Aorta (tissue), 5 donors: ENCODE data around the gene CUTA. TPM values are rescaled to one million over a fixed set of nuclear protein-coding genes. Genes with fewer than 3 reads are reported as not detected.

Experiments used
- ATAC-seq: fragments of 200-7000 bp; cut with Tn5 transposase; one replicate; pipeline ENCODE4 v1.9.1; 2022; ENCODE audit warnings: moderate library complexity; ENCODE audit not compliant: low FRiP score
- DNase-seq, 2 donors: peaks; one replicate each; pipeline ENCODE4 v3.0.0-alpha.2; 2020
- H3K27ac ChIP-seq, 2 donors: one replicate each; pipeline ENCODE4 v1.5.1; 2013; ENCODE audit warnings: low read length in 2 of 2, mild to moderate bottlenecking in 2 of 2, moderate library complexity in 2 of 2, control low read depth in 1 of 2, inconsistent platforms in 1 of 2, low read depth in 1 of 2
- H3K27me3 ChIP-seq, 2 donors: one replicate each; pipeline ENCODE4 v1.6.1; 2013; ENCODE audit warnings: control low read depth in 1 of 2, low read length in 1 of 2, mild to moderate bottlenecking in 1 of 2, moderate library complexity in 1 of 2; ENCODE audit not compliant: insufficient read depth in 2 of 2, control insufficient read depth in 1 of 2
- H3K36me3 ChIP-seq, 2 donors: one replicate each; pipeline ENCODE4 v1.6.1; 2013; ENCODE audit warnings: control low read depth in 1 of 2, low read length in 1 of 2, mild to moderate bottlenecking in 1 of 2; ENCODE audit not compliant: insufficient read depth in 2 of 2, control insufficient read depth in 1 of 2
- H3K4me1 ChIP-seq, 2 donors: one replicate each; pipeline ENCODE4 v1.6.1; 2013; ENCODE audit warnings: low read length in 2 of 2, control low read depth in 1 of 2, mild to moderate bottlenecking in 1 of 2, moderate library complexity in 1 of 2; ENCODE audit not compliant: insufficient read depth in 2 of 2, control insufficient read depth in 1 of 2
- H3K4me3 ChIP-seq, 2 donors: one replicate each; pipeline ENCODE4 v1.5.1; 2013; ENCODE audit warnings: low read length in 2 of 2, control low read depth in 1 of 2, mild to moderate bottlenecking in 1 of 2
- H3K9me3 ChIP-seq: one replicate; pipeline ENCODE4 v1.6.1; 2013; ENCODE audit warnings: mild to moderate bottlenecking, low read length; ENCODE audit not compliant: control insufficient read depth
- WGBS, 2 donors: extraction: QIAGEN DNeasy Blood & Tissue Kit; methylation state at CpG; one replicate each; pipeline ENCODE4 v1.1.7; 2013; 5-methylcytosine and 5-hydroxymethylcytosine counted together
- intact Hi-C, 2 donors: fragments of 100-400 bp; cut with DNase I; formaldehyde crosslinking; loops; one replicate each; pipeline versions ENCODE4 v1.14.2 to v1.15.0; 2022
- polyA plus RNA-seq, 2 donors: library from polyadenylated mRNA; stranded (reverse); fragments of 200-250 nt; gene quantifications; one replicate each; pipeline ENCODE4 v1.2.3, GENCODE V29; 2013
- total RNA-seq, 2 donors: library from RNA; stranded (reverse); fragmentation: NEBNext Ultra II Directional; extraction: Animal tissue kit (Norgen Biotek cat#: 25700); gene quantifications; one replicate each; pipeline ENCODE4 v1.2.1, GENCODE V29; 2021
- donor health status: healthy with polysubstance abuse.
- donor health status: Bipolar disorder and iron deficiency.
- donor health status: DM: no; HTN: no; CAD: no.
- donor health status: DM: no; HTN: no; CAD: no.
- donor health status: DM: yes; HTN: yes; CAD: no.

CUTA gene
- total and polyA plus RNA-seq, 4 donors = 89.9 to 191 (median 115) TPM

GRCh38 chr6:33454009-33454946 is 36.4 kb upstream of the CUTA start, which contains the start of gene ZBTB9:
TSS of gene ZBTB9 (plus strand) at chr6:33454576. CDS start at chr6:33455101, 525 bp downstream.
- intact Hi-C loops = loop anchor here (5.0 to 10.0 kb wide), 3 partner anchors 42 to 249 kb away; partner anchors contain the start of genes HSD17B8 (in 1 of the 2), PHF1 (in 1 of the 2), RING1 (in 1 of the 2) and RXRB (in 1 of the 2)
- DNase-seq = peak; percentile 97 to 98
- WGBS, 2 donors = 0 to 1% methylated on average over 65 of the region's 65 CpGs

GRCh38 chr6:33453393-33454008 is 35.6 kb upstream of the CUTA start:
- Histone ChIP-seq H3K27me3 (no peaks in the 10 kb centered on the region), H3K36me3 (no peaks in the 10 kb centered on the region), H3K4me1 (no peaks in the 10 kb centered on the region), H3K9me3 (no peaks in the 10 kb centered on the region), H3K4me3 (peak overlapping the region; percentile 29 to 36), H3K27ac (no peak overlapping the region)
- ATAC-seq = no peak
- no peak for DNase-seq
- WGBS, 2 donors = 3% methylated on average over 12 of the region's 12 CpGs
- intact Hi-C loops = loop anchor here (5.0 to 10.0 kb wide), 3 partner anchors 41 to 249 kb away; partner anchors contain the start of genes HSD17B8 (in 1 of the 2), PHF1 (in 1 of the 2), RING1 (in 1 of the 2) and RXRB (in 1 of the 2)

More at GRCh38 chr6:33454009-33454946, 36.4 kb upstream of the CUTA start, which contains the start of gene ZBTB9:
- Histone ChIP-seq H3K36me3 (no peaks in the 10 kb centered on the region), H3K4me1 (no peaks in the 10 kb centered on the region), H3K4me3 (peak within 1 kb of the TSS; percentile 36 to 48), H3K27me3 (no peaks in the 10 kb centered on the region), H3K27ac (no peak within 1 kb of the TSS), H3K9me3 (no peaks in the 10 kb centered on the region)
- ATAC-seq = peak; percentile 98

GRCh38 chr6:33452496-33452895 is 34.6 kb upstream of the CUTA start:
- ATAC-seq (no peak), DNase-seq (no peak)
- H3K27ac ChIP-seq = no peak overlapping the region
- no peaks in the 10 kb centered on the region for H3K27me3 ChIP-seq
- no peaks in the 10 kb centered on the region for H3K36me3 ChIP-seq
- H3K4me1 ChIP-seq = no peaks in the 10 kb centered on the region
- no peak overlapping the region for H3K4me3 ChIP-seq
- H3K9me3 ChIP-seq = no peaks in the 10 kb centered on the region
- 80 to 90% methylated on average over 3 to 4 of the region's 4 CpGs for WGBS, 2 donors
- intact Hi-C loops = loop anchor here (5.0 to 10.0 kb wide), 3 partner anchors 40 to 248 kb away; partner anchors contain the start of genes HSD17B8 (in 1 of the 2), PHF1 (in 1 of the 2), RING1 (in 1 of the 2) and RXRB (in 1 of the 2)

GRCh38 chr6:33451606-33452005 is 33.7 kb upstream of the CUTA start:
- Histone ChIP-seq H3K4me3 (no peak overlapping the region), H3K27ac (no peak overlapping the region), H3K9me3 (no peaks in the 10 kb centered on the region), H3K4me1 (no peaks in the 10 kb centered on the region), H3K36me3 (no peaks in the 10 kb centered on the region), H3K27me3 (no peaks in the 10 kb centered on the region)
- no peak for DNase-seq
- no peak for ATAC-seq
- intact Hi-C loops = loop anchor here (5.0 to 10.0 kb wide), 3 partner anchors 39 to 247 kb away; partner anchors contain the start of genes HSD17B8 (in 1 of the 2), PHF1 (in 1 of the 2), RING1 (in 1 of the 2) and RXRB (in 1 of the 2)
- WGBS, 2 donors = 84 to 86% methylated on average over 10 to 15 of the region's 15 CpGs

- no peaks in the 10 kb centered on the region for H3K27me3 ChIP-seq
- DNase-seq = no peak
- no peaks in the 10 kb centered on the region for H3K9me3 ChIP-seq
- intact Hi-C loops = loop anchor here (5.0 to 10.0 kb wide), 3 partner anchors 38 to 246 kb away; partner anchors contain the start of genes HSD17B8 (in 1 of the 2), PHF1 (in 1 of the 2), RING1 (in 1 of the 2) and RXRB (in 1 of the 2)
- no peaks in the 10 kb centered on the region for H3K4me1 ChIP-seq
- no peak overlapping the region for H3K27ac ChIP-seq
- 76 to 79% methylated on average over 3 of the region's 3 CpGs for WGBS, 2 donors
- no peaks in the 10 kb centered on the region for H3K36me3 ChIP-seq
- ATAC-seq = no peak
- no peak overlapping the region for H3K4me3 ChIP-seq
These were observed 32.5 kb upstream of the CUTA start for GRCh38 chr6:33450434-33450833.

GRCh38 chr6:33446356-33446755 is 28.4 kb upstream of the CUTA start:
- DNase-seq = no peak
- H3K27ac ChIP-seq = no peak overlapping the region
- intact Hi-C loops = no loop called here
- no peak overlapping the region for H3K4me3 ChIP-seq
- 90 to 93% methylated on average over 10 of the region's 10 CpGs for WGBS, 2 donors
- no peaks in the 10 kb centered on the region for H3K9me3 ChIP-seq
- peaks cover 0 to 14% of the 10 kb centered on the region in 2 donors for H3K36me3 ChIP-seq
- ATAC-seq = no peak
- H3K27me3 ChIP-seq = no peaks in the 10 kb centered on the region
- H3K4me1 ChIP-seq = no peaks in the 10 kb centered on the region

- 71 to 86% methylated on average over 3 of the region's 3 CpGs for WGBS, 2 donors
- intact Hi-C loops = no loop called here
- H3K27ac ChIP-seq = no peak overlapping the region
- DNase-seq (no peak), ATAC-seq (no peak)
- H3K9me3 ChIP-seq = no peaks in the 10 kb centered on the region
- no peak overlapping the region for H3K4me3 ChIP-seq
- no peaks in the 10 kb centered on the region for H3K4me1 ChIP-seq
- peaks cover 0 to 14% of the 10 kb centered on the region in 2 donors for H3K36me3 ChIP-seq
- H3K27me3 ChIP-seq = no peaks in the 10 kb centered on the region
These were observed 27.3 kb upstream of the CUTA start for GRCh38 chr6:33445119-33445603.
